ENCODE results near the gene WSCD1.

- TF ChIP-seq CTCF (IDR thresholded peaks at IDR 0.05) = no peak
- no peak for TF ChIP-seq EZH2 (IDR thresholded peaks at IDR 0.05; ENCODE audit: borderline replicate concordance, insufficient read depth, low read depth, low read length, poor library complexity, severe bottlenecking)
These were observed 93.6 kb downstream of the WSCD1 start for GRCh38 chr17:6163612-6164333.
